HG02763 (cell line): ENCODE results near the gene NPLOC4.

Experiments used
- ATAC-seq: cut with Tn5 transposase; IDR thresholded peaks from one replicate; pipeline ENCODE4 v1.9.1; 2021; ENCODE audit warnings: mild to moderate bottlenecking, moderate library complexity; ENCODE audit not compliant: unreplicated experiment

Gene NPLOC4

GRCh38 chr17:81568416-81568815 lies 68.5 kb downstream of the NPLOC4 start:
- no peak for ATAC-seq

GRCh38 chr17:81567191-81567590 lies 69.7 kb downstream of the NPLOC4 start:
- ATAC-seq = no peak

GRCh38 chr17:81566461-81567126 lies 70.3 kb downstream of the NPLOC4 start:
- ATAC-seq = no peak

GRCh38 chr17:81565231-81565630 lies 71.7 kb downstream of the NPLOC4 start:
- no peak for ATAC-seq

GRCh38 chr17:81564778-81565177 lies 72.1 kb downstream of the NPLOC4 start:
- ATAC-seq = no peak

GRCh38 chr17:81563861-81564586 lies 72.9 kb downstream of the NPLOC4 start:
- no peak for ATAC-seq

- no peak for ATAC-seq
Measured at GRCh38 chr17:81561494-81561885, 75.4 kb downstream of the NPLOC4 start.

GRCh38 chr17:81558941-81559806 lies 77.7 kb downstream of the NPLOC4 start:
- ATAC-seq = no peak

- ATAC-seq = no peak
Measured at GRCh38 chr17:81558115-81558468, 78.8 kb downstream of the NPLOC4 start.

GRCh38 chr17:81557276-81558114 lies 79.4 kb downstream of the NPLOC4 start:
- no peak for ATAC-seq

- no peak for ATAC-seq
Measured at GRCh38 chr17:81556863-81557262, 80.0 kb downstream of the NPLOC4 start.

GRCh38 chr17:81556175-81556691 lies 80.7 kb downstream of the NPLOC4 start:
- no peak for ATAC-seq

GRCh38 chr17:81553616-81554181 lies 83.2 kb downstream of the NPLOC4 start:
- ATAC-seq = peak; percentile 4

- peak; percentile 24 for ATAC-seq
Measured at GRCh38 chr17:81553018-81553615, 83.8 kb downstream of the NPLOC4 start.

GRCh38 chr17:81552244-81553017 lies 84.5 kb downstream of the NPLOC4 start, which contains the start of gene FAAP100:
TSS of gene FAAP100 (minus strand) at chr17:81552353. CDS start at chr17:81552330, 23 bp downstream.
- ATAC-seq = peak; percentile 42

GRCh38 chr17:81551458-81552243 lies 85.3 kb downstream of the NPLOC4 start:
- ATAC-seq = no peak

GRCh38 chr17:81550830-81551457 lies 86.0 kb downstream of the NPLOC4 start:
- no peak for ATAC-seq

- no peak for ATAC-seq
Measured at GRCh38 chr17:81550285-81550684, 86.6 kb downstream of the NPLOC4 start.
